Measurements from ENCODE around the gene PPP2R3C. TPM values are rescaled to one million over a fixed set of nuclear protein-coding genes. Genes with fewer than 3 reads are reported as not detected.

Gene PPP2R3C
- total RNA-seq (2014; rRNA removed) (15.2 and 20.3 TPM in 2 replicates), Bru-seq, nascent RNA (percentile 64 among the genes with signal in this experiment), BruChase-seq, experiment 1, labeled RNA remaining after a 6-hour chase (percentile 69 among the genes with signal in this experiment), BruChase-seq, experiment 2, labeled RNA remaining after a 2-hour chase (percentile 70 among the genes with signal in this experiment)
- long read RNA-seq, transcript PPP2R3C-201 (13 exons, 1,839 nt), result major isoform, 25 of 64 reads
- long read RNA-seq, partial matches to known transcripts, result 6 of 64 reads
- long read RNA-seq, other reads (novel, unspliced or antisense), result 29 of 64 reads

DNA sequence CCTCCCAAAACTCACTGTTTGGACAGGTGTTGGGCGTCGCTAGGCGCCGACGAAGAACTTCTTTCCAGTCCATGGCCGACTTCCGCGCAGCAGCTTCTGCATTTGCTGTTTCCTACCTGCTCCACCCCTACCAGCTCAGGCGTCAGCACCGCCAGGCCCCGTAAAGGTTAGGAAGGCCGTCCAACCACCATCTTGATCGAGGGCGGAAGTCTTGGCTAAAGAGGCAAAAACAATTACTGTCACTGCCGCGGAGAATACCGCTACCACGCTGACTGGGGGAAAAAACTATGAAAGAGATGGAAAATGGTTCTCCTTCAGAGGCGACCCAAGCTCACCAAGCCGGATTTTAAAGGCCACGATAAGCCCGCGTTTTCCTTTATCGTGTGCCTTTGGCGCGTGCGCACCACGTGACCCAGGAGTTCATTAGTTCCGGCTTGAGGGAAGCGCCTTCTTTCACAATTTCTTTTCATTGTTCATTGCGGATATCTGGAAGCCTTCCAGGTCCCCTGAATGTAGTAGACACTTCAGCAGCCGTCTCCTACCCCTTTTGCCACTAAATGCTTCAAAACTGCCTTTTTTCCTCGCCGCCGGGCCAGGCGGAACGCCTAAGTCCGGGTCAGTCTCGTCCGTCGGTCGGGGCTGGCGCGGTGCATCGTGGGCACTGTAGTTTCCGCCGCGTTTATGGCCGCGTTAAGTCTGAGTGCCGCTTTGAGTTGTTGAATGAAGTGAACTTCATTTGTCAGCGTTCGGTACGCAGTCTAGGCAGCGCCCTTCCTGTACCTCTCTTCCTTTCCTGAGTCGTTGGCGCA, at the start of gene PPP2R3C, which contains the start of gene PRORP:
TSS of gene PPP2R3C (minus strand) at position 104 of the 809 bp plus-strand sequence. CDS start at position 73, 31 bp downstream.
TSS of gene PRORP (plus strand) at position 666 of the 809 bp plus-strand sequence. CDS start 694 bp downstream, outside the sequence.
- H3K9ac ChIP-seq (ENCODE audit: low read length), result peak within 1 kb of the TSS; percentile 89
- H3K79me2 ChIP-seq (ENCODE audit: low read length), result peaks cover 34% of the 10 kb centered on the region
- ChIA-PET POLR2A (ENCODE audit: unreplicated experiment) (interaction anchor here (0.5 to 1.4 kb wide), 6 partner anchors 8 to 697 kb away, joined by 3 to 6 read pairs (median 4); partner anchors contain the start of genes FAM177A1 and PSMA6), CTCF (interaction anchor here (0.5 kb wide), 1 partner anchor 66 kb away, joined by 5 read pairs; no protein-coding TSS in a partner anchor)
- no peaks in the 10 kb centered on the region for H3K9me2 ChIP-seq (replicated peaks; ENCODE audit: low read length)
- peak within 1 kb of the TSS; percentile 83 for H3K4me3 ChIP-seq (ENCODE audit: low read length)
- H3K4me2 ChIP-seq (ENCODE audit: low read length), result peak within 1 kb of the TSS; percentile 88
- H3K9me3 ChIP-seq (ENCODE audit: low read length), result no peaks in the 10 kb centered on the region
- no peaks in the 10 kb centered on the region for H3K36me3 ChIP-seq (ENCODE audit: low read depth, low read length)
- TSS peak; percentile 53 for BruUV-seq (replicated peaks)
- H4K20me1 ChIP-seq (ENCODE audit: low read length), result no peaks in the 10 kb centered on the region
- H2AFZ ChIP-seq (ENCODE audit: low read length), result peak within 1 kb of the TSS; percentile 97
- H3K27me3 ChIP-seq (ENCODE audit: low read length), result no peaks in the 10 kb centered on the region
- no peaks in the 10 kb centered on the region for H3F3A ChIP-seq (ENCODE audit: low read length, unreplicated experiment)
- H3K4me1 ChIP-seq (ENCODE audit: insufficient read depth, low read length), result peaks cover 13% of the 10 kb centered on the region
- DNase-seq (peak; percentile 98), ATAC-seq (peak; percentile 85)
- intact Hi-C loops (cut with micrococcal nuclease), result loop anchor here (1.0 to 2.0 kb wide), 2 partner anchors 76 to 139 kb away; partner anchors contain the start of genes FAM177A1 and SRP54
- no peak for TF ChIP-seq EZH2 (IDR thresholded peaks at IDR 0.05; ENCODE audit: low read length, unreplicated experiment)
- TF ChIP-seq EZH2phosphoT487 (IDR thresholded peaks at IDR 0.05; ENCODE audit: borderline replicate concordance, low read length), result no peak
- TF ChIP-seq, protein P1, sequence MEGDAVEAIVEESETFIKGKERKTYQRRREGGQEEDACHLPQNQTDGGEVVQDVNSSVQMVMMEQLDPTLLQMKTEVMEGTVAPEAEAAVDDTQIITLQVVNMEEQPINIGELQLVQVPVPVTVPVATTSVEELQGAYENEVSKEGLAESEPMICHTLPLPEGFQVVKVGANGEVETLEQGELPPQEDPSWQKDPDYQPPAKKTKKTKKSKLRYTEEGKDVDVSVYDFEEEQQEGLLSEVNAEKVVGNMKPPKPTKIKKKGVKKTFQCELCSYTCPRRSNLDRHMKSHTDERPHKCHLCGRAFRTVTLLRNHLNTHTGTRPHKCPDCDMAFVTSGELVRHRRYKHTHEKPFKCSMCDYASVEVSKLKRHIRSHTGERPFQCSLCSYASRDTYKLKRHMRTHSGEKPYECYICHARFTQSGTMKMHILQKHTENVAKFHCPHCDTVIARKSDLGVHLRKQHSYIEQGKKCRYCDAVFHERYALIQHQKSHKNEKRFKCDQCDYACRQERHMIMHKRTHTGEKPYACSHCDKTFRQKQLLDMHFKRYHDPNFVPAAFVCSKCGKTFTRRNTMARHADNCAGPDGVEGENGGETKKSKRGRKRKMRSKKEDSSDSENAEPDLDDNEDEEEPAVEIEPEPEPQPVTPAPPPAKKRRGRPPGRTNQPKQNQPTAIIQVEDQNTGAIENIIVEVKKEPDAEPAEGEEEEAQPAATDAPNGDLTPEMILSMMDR (conservative IDR thresholded peaks at IDR 0.05; ENCODE audit: low read depth, low read length), result no peak
- peak within 1 kb of the TSS; percentile 92 for H3K27ac ChIP-seq (ENCODE audit: low read length)

- Histone ChIP-seq H4K20me1 (ENCODE audit: low read length) (no peaks in the 10 kb centered on the region), H3K27ac (ENCODE audit: low read length) (no peak overlapping the region), H2AFZ (ENCODE audit: low read length) (no peak overlapping the region), H3K9me2 (replicated peaks; ENCODE audit: low read length) (no peaks in the 10 kb centered on the region), H3K4me1 (ENCODE audit: insufficient read depth, low read length) (no peaks in the 10 kb centered on the region), H3K27me3 (ENCODE audit: low read length) (no peaks in the 10 kb centered on the region), H3K4me2 (ENCODE audit: low read length) (no peak overlapping the region), H3K9me3 (ENCODE audit: low read length) (no peaks in the 10 kb centered on the region), H3F3A (ENCODE audit: low read length, unreplicated experiment) (no peaks in the 10 kb centered on the region), H3K79me2 (ENCODE audit: low read length) (no peaks in the 10 kb centered on the region), H3K4me3 (ENCODE audit: low read length) (no peak overlapping the region), H3K36me3 (ENCODE audit: low read depth, low read length) (no peaks in the 10 kb centered on the region), H3K9ac (ENCODE audit: low read length) (no peak overlapping the region)
- no TSS peak for BruUV-seq (replicated peaks)
- no peak for DNase-seq
- ChIA-PET POLR2A (ENCODE audit: unreplicated experiment) (interaction anchor here (0.6 kb wide), 1 partner anchor 1476 kb away, joined by 14 read pairs; no protein-coding TSS in a partner anchor), CTCF (no interaction called here)
- intact Hi-C loops (cut with micrococcal nuclease), result no loop called here
- no peak for ATAC-seq
- TF ChIP-seq, protein P1 (conservative IDR thresholded peaks at IDR 0.05; ENCODE audit: low read depth, low read length), result no peak
- TF ChIP-seq EZH2phosphoT487 (IDR thresholded peaks at IDR 0.05; ENCODE audit: borderline replicate concordance, low read length) (no peak), EZH2 (IDR thresholded peaks at IDR 0.05; ENCODE audit: low read length, unreplicated experiment) (no peak)
Measured at GRCh38 chr14:35167496-35167895, 45.7 kb upstream of the PPP2R3C start.
